NCI-H2081 (cell line): ENCODE results near the gene COL18A1.

ENCODE experiments used
- DNase-seq, 2 experiments: peaks; one replicate each; lab custom pipeline; 2025; lab: John Stamatoyannopoulos, UW

COL18A1 gene

DNA sequence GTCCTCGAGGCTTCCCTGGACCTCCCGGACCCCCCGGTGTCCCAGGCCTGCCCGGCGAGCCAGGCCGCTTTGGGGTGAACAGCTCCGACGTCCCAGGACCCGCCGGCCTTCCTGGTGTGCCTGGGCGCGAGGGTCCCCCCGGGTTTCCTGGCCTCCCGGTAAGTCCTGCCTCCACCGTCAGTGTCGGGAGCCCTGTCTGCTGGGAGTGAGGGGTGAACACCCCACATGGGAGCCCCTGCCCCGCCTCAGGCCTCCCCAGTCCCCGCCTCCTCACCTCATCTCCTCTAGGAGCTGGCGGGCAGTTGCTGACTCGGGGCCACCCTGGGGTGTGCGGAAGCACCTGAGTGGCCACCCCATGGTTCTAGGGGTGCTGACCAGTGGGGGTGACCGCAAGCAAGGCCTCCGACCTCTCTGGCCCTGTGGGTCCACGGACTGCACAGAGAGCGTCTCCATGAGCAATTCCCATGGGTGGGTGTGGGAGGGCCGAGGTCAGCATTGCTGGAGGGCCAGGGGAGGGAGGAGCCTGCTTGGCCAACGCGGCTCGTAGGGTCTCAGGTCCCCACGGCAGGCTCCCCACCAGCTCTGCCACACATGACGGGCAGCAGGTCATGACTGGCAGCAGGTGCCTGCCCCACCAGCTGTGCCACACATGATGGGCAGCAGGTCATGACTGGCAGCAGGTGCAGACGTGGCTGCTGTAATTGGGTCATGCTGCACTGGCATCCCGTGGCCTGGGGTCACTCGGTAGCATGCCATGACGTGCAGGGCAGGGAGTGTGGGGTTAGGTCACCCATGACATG lies 75.9 kb downstream of the COL18A1 start:
- no peak for DNase-seq

DNA sequence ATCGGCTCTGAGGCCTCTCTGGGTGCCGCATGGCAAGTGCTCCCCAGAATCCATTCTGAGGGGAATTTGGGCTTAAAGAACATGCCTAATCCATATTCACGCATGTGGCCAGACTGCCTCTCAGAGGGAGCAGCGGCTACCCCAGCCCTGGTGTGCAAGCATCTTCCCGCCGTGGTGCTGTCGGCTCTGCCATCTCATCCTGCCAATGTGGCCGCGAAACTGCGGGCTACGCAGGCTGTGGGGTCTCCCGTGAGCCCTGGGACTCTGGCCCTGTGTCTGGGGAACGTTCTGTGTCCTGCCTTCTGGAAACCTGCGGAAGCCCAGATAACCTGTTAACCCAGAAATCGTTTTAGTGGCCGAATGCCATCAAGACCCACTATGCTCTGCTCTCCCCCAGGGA lies 76.6 kb downstream of the COL18A1 start:
- no peak for DNase-seq

- no peak for DNase-seq
Measured at GRCh38 chr21:45481977-45482898, 77.3 kb downstream of the COL18A1 start.

DNA sequence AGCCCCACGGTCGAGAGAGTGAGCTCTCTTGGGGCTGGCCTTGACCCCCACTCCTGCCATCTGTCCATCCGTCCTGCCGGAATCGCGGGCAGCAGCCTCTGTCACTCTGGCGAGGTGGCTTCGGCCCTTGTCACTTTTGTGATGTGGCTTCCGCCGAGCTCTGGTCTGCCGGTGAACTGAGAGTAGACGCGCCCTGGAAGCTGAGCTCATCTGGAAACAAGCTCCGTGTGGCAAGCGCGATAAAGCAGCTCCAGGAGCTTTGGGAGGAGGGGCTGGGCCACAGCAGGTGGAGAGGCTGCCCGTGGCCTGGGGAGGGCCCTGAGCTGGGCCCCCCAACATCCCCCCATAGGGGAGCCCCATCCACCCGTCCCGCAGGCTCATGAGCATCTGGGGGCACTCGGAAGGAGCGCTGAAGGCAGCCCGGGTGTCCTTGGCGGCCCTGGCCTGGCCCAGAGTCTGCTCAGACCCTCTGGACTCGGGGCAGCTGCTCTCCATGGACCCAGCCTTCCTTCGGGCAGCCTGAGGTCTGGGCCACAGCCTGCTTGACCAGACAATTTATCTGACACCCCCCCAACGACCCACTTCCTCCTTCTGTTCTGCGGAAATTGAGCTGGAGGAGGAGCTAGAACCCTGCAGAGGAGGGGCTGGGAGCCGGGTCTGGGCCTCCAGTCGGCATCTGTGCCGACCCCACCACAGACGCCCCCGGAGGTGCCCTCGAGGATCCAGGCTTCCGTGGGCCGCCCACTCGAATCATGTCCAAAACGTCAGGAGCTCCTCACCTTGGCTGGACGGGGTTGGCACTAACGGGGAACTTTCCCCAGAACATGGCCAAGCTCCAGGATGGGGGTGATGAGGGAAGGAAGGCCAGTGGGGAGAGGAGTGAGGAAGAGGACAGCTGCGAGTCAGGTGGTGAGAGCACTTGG lies 78.2 kb downstream of the COL18A1 start:
- DNase-seq: no peak

- no peak for DNase-seq
Measured at GRCh38 chr21:45484318-45484717, 79.4 kb downstream of the COL18A1 start.

GRCh38 chr21:45485686-45486442 lies 80.9 kb downstream of the COL18A1 start:
- no peak for DNase-seq

DNA sequence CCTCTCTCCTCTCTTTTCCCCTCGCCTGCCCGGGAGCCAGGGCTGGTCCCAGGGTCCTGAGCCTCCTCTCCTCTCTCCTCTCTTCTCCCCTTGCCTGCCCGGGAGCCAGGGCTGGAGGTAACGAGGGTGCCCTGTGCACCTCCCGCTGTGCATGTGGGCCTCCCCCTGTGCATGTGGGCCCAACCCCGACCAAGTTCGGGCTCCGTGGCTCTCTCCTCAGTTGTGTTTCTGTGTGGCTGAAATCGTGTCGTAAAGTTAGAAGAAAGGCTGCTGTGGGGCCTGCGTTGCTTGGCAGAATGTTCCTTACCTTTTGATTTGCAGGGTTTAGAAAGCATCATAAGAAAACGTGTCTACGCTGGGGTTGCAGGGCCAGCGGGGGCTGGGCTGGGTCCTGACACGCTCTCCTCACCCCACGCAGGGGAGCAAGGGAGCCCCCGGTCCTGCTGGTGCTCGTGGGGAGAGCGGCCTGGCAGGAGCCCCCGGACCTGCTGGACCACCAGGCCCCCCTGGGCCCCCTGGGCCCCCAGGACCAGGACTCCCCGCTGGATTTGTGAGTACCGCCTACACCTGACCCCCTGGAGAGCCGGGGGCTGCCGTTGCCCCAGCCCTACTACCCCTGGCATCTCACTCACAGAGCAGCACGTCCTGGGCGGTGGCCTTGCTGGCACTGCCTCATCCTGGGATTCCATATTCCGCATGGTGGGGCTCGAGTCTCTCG lies 81.6 kb downstream of the COL18A1 start:
- no peak for DNase-seq

GRCh38 chr21:45487161-45487806 lies 82.3 kb downstream of the COL18A1 start:
- no peak for DNase-seq

GRCh38 chr21:45487891-45488600 lies 83.1 kb downstream of the COL18A1 start:
- no peak for DNase-seq

DNA sequence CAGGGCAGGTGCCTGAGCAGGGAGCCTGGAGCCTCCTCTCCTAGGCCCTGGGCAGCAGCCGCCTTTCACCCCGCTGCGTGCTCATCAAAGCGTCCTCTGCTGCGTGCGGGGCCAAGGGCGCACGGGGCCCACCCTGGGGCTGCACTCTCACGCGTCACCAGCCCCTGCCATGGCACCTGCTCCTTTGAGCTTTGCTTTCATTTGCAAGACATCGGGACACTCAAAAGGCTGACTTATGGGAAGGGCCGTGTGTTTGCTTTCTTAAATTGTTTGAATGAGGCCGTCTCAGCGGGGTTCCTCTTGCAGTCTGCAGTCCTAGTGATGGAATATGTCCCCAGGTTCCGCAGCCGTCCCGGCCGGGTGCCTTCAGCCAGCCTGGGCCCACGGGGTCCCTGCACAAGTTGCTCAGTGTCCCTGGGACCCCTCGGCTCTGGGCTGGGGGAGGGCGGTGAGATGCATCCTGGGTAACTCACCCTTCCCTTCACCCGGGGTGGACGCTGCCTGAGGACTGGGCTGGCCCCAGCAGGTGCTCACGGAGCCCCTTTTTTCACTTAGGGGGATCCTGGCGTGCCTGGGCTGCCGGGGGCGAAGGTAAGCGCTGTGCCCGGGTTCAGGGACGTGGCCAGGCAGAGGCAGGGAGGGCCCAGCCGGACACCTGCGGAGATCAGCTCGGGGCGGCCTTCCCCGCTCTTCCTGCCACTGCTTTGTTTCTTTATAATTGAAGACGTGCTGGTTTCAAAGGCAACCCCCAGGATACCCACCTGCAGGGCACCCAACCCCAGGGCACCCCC lies 84.2 kb downstream of the COL18A1 start:
- no peak for DNase-seq

- no peak for DNase-seq
Measured at GRCh38 chr21:45489722-45489982, 84.7 kb downstream of the COL18A1 start.

DNA sequence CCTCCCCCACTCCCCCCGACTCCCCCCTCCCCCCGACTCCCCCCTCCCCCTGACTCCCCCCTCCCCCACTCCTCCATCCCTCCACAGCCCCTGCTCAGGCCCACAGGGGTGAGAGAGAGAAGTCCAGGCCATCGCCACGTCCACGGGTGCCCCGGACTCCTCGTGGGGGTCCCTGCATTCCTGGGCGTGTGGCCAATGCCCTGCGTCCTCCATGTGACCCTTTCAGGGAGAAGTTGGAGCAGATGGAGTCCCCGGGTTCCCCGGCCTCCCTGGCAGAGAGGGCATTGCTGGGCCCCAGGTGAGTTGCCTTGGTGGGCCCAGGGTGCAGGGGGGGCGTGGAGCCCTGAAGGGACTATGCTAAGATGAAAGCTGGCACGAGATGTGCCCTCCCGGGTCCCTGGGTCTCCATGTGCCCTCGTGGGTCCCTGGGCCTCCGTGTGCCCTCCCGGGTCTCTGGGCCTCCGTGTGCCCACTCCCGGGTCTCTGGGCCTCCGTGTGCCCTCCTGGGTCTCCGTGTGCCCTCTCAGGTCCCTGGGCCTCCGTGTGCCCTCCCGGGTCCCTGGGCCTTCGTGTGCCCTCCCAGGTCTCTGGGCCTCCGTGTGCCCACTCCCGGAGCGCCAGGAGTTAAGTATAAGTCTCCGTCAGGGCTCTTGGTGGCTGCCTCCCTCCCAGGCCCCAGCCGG lies 85.2 kb downstream of the COL18A1 start:
- no peak for DNase-seq

DNA sequence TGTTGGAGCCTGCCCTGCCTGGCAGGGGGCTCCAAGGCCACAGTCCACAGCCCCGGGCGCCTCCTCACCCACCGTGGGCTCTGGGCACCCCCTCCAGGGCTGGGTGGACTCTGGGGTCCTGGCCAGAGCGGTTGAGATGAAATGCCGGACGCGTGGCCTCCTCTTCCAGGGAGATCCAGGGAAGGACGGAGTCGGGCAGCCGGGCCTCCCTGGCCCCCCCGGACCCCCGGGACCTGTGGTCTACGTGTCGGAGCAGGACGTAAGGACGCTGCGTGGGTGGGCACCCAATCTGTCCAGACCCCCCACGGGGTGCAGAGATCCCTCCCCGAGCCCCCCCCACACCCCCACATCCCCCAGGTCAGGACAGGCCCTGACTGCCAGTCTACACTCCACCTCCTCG lies 86.1 kb downstream of the COL18A1 start:
- no peak for DNase-seq

GRCh38 chr21:45491623-45492022 lies 86.7 kb downstream of the COL18A1 start:
- no peak for DNase-seq

DNA sequence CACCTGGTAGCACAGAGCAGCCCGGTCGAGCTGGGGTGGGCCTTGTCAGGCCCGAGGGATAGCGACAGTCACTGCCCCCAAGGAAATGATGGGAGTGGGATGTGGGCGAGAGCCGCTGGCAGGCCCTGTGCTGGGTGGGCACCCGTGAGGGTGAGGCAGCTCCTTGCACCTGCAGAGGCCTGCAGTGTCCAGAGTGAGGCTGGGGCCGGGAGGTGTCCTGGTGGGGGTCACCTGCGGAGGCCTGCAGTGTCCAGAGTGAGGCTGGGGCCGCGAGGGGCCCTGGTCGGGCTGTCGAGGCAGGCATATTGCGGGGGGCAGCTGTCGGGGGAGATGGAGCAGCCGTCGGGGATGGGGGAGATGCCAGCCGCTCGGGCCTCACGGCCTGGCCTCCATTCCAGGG lies 87.8 kb downstream of the COL18A1 start:
- DNase-seq: no peak

DNA sequence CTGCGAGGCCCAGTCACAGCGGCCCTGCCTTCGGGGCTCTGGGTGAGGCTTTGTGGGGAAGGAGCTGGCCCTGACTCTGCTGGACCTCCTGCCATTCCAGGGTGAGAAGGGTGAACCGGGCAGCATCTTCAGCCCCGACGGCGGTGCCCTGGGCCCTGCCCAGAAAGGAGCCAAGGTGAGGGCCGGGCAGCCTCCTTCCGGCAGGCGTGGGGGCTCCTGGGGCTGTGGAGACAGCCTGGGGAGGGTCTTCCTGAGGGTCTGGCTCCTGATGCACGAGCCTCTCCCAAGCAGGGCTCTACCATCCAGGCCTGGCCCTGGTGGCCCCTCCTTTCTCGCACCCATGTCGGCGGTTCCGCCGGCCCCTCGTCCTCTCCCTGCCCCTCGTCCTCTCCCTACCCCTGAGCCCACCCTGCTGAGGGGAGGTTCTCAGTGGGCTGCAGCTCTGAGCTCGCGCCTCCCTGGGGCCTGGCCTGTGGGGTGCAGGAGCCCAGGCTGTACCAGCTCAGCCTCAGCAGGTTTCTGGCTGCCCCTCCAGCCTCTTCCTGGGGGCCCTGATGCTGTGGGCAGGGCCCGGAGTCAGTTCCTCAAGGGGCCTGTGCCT lies 88.5 kb downstream of the COL18A1 start:
- no peak for DNase-seq

DNA sequence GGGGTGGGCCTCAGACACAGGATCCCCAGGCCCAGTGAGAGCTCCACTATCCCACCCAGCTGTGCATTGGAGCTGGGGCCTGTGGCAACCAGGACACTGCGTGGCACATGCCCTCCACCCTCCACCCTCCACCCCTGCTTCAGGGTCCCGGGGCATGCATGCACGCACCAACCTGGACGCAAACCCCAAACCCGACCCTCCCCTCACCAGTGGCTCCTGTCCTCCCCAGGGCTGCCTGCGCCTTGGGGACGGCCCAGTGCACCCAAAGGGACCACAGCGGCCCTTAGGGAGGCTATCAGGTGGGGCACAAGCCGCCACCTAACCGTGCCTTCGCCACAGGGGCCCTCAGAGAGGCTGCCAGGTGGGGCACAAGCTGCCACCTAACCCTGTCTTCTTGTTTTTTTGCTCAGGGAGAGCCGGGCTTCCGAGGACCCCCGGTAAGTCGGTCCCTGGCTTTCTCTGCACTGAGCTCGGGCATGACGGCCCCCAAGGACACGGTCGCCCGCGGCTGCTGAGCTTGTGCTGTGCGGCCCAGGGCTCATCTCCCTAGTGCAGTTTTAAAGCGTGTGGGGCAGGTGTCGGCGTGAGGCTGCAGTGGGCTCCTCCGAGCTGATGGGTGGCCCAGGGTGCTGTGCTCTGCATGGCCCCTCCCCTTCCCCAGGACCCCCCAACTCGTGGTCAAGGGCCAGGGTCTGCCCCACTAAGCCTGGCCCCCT lies 89.3 kb downstream of the COL18A1 start:
- no peak for DNase-seq
